GM04503 (cell line): Measurements from ENCODE around the gene TTC1.

Experiments used
- DNase-seq: peaks from one replicate; pipeline ENCODE4 v3.0.0-alpha.2; 2012; ENCODE audit warnings: low read depth

TTC1 gene

DNA sequence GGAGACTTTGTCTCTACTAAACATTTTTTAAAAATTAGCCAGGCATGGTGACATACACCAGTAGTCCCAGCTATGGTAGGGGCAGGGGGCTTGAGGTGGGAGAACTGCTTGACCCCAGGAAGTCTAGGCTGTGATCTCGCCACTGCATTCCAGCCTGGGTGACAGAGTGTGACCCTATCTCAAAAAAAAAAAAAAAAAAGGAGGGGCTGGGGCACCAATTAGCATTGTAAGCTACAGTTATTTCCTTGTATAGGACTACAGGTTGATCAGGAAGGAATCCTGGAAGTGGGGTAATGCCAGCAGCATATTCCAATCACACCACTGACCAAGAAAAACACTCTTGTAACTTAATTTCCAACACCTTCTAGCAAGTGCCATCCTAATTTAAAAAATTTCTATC lies 78.3 kb downstream of the TTC1 start:
- DNase-seq, result no peak

DNA sequence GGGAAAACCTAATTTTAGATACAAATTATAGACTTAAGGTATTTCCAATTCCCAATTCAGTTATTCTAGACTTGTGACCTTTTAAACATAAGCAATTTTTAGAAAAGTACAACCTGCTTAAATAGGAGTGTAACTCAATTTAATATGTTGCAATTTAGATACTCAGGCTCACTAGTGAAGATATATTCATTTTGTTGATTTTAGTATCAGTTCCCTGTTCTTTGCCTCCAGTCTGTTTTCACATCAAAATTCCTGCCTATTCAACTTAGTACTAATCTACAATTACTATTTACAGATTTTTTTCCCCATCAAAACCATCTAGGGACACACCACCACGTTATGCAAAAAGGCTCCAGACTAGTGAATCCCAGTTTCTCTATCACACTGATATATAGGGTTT lies 79.9 kb downstream of the TTC1 start:
- DNase-seq, result no peak

GRCh38 chr5:160089531-160089930 lies 80.6 kb downstream of the TTC1 start:
- DNase-seq, result no peak

DNA sequence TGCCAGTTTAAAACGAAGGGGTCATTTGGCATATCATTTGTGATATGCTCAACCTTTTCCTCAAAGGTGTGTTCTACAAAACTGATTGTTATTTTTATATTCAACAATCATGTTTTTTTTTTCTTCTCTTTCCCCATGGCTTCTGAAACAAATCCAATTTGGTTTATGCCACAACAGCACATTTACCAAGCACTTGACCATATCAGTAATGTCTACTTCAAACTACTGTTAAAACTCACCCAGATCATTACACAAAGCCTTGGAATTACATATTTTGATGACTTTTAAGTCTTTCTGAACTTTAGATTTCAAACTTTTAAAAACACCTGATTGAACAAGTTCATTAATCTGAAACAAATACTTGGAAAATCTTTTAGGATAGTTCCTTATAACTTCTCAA lies 81.1 kb downstream of the TTC1 start:
- no peak for DNase-seq

DNA sequence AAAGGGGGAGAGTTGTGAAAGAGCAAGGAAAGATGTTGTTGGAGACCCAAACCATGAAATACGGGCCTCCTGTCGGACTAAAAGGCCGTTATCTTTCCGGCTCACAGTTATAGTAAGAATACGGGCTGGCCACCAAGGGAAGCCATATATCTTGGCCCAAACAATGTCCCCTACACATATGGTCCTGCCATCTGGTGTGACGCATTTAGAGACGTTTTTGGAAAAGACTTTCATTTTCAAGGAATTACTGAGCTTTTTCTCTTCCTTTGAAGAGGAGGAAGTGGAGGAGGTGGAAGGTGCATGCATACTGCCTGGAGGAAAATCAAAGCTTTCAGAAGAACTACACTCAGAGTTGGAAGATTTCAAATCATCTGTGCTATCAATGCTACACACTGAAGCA lies 83.6 kb downstream of the TTC1 start:
- no peak for DNase-seq

- DNase-seq, result no peak
Measured at GRCh38 chr5:160092960-160093707, 84.2 kb downstream of the TTC1 start.

GRCh38 chr5:160096178-160096577 lies 87.2 kb downstream of the TTC1 start:
- no peak for DNase-seq

GRCh38 chr5:160097991-160098390 lies 89.1 kb downstream of the TTC1 start:
- DNase-seq, result no peak

- DNase-seq, result no peak
Measured at GRCh38 chr5:160105686-160106360, 96.9 kb downstream of the TTC1 start.

DNA sequence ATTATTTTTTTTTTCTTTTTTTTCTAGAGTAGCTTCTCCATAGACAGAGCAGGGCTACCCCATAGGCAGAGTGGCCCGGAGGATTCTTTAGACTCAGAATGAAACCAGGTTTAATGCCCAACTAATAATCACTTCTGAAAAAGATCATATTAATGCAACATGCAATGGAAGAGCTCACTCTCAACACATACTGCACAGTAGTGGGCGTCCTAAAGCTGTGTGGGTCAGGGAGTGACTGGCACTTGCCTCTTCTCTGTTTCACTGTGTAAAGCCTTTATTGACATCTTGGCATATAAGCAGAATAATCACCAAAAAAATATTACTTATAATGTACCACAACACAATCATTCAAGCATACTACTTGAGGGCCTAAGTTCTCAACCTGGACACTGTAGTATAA lies 99.2 kb downstream of the TTC1 start:
- no peak for DNase-seq
